Mononuclear cell (primary cell): ENCODE measurements around the gene SNX13. TPM values are rescaled to one million over a fixed set of nuclear protein-coding genes. Genes with fewer than 3 reads are reported as not detected.
A peak's percentile ranks its signal among the peaks of the same experiment; 100 is the strongest.

ENCODE experiments used
- H3K27me3 ChIP-seq: 2 replicates; pipeline ENCODE4 v1.6.0; 2011; ENCODE audit warnings: low read length, control low read depth; ENCODE audit not compliant: insufficient read depth
- H3K4me1 ChIP-seq: 2 replicates; pipeline ENCODE4 v1.5.1; 2011; ENCODE audit warnings: mild to moderate bottlenecking, low read length, control low read depth; ENCODE audit not compliant: insufficient read depth
- H3K4me3 ChIP-seq: 2 replicates; pipeline ENCODE4 v1.5.1; 2011; ENCODE audit warnings: mild to moderate bottlenecking, low read length, moderate library complexity
- H3K9me3 ChIP-seq: 2 replicates; pipeline ENCODE4 v1.5.1; 2011; ENCODE audit warnings: low read depth, mild to moderate bottlenecking, control low read depth, low read length
- total RNA-seq: library from RNA; depleted of rRNA; stranded (reverse); fragments of >200 nt; gene quantifications from one replicate; pipeline ENCODE4 v1.2.3, GENCODE V29; 2012

SNX13 gene
- total RNA-seq, 1 donor = 57.2 TPM

- no peaks in the 10 kb centered on the region for H3K27me3 ChIP-seq
- H3K4me3 ChIP-seq = no peak overlapping the region
- H3K4me1 ChIP-seq = no peaks in the 10 kb centered on the region
- H3K9me3 ChIP-seq = no peaks in the 10 kb centered on the region
Observed at GRCh38 chr7:17962652-17963051, 22.4 kb upstream of the SNX13 start.

GRCh38 chr7:17957871-17958270 lies 17.6 kb upstream of the SNX13 start:
- Histone ChIP-seq H3K4me3 (no peak overlapping the region), H3K9me3 (no peaks in the 10 kb centered on the region), H3K27me3 (no peaks in the 10 kb centered on the region), H3K4me1 (no peaks in the 10 kb centered on the region)

- Histone ChIP-seq H3K27me3 (no peaks in the 10 kb centered on the region), H3K9me3 (no peaks in the 10 kb centered on the region), H3K4me1 (no peaks in the 10 kb centered on the region), H3K4me3 (no peak overlapping the region)
Observed at GRCh38 chr7:17952387-17952786, 12.1 kb upstream of the SNX13 start.

- Histone ChIP-seq H3K9me3 (no peaks in the 10 kb centered on the region), H3K4me1 (no peaks in the 10 kb centered on the region), H3K27me3 (no peaks in the 10 kb centered on the region), H3K4me3 (no peak overlapping the region)
Observed at GRCh38 chr7:17951742-17952254, 11.5 kb upstream of the SNX13 start.

- H3K4me1 ChIP-seq = no peaks in the 10 kb centered on the region
- no peaks in the 10 kb centered on the region for H3K9me3 ChIP-seq
- H3K27me3 ChIP-seq = no peaks in the 10 kb centered on the region
- H3K4me3 ChIP-seq = no peak overlapping the region
Observed at GRCh38 chr7:17948526-17949238, 8.4 kb upstream of the SNX13 start.

- no peaks in the 10 kb centered on the region for H3K9me3 ChIP-seq
- H3K4me1 ChIP-seq = no peaks in the 10 kb centered on the region
- H3K27me3 ChIP-seq = no peaks in the 10 kb centered on the region
- H3K4me3 ChIP-seq = no peak overlapping the region
Observed at GRCh38 chr7:17947620-17948019, 7.3 kb upstream of the SNX13 start.

- no peak overlapping the region for H3K4me3 ChIP-seq
Observed at GRCh38 chr7:17946591-17946990, 6.3 kb upstream of the SNX13 start.

GRCh38 chr7:17944720-17945119 lies 4.4 kb upstream of the SNX13 start:
- no peaks in the 10 kb centered on the region for H3K9me3 ChIP-seq
- H3K4me3 ChIP-seq = no peak overlapping the region
- peaks cover 5% of the 10 kb centered on the region for H3K4me1 ChIP-seq
- no peaks in the 10 kb centered on the region for H3K27me3 ChIP-seq

More at GRCh38 chr7:17946591-17946990, 6.3 kb upstream of the SNX13 start:
- Histone ChIP-seq H3K4me1 (no peaks in the 10 kb centered on the region), H3K27me3 (no peaks in the 10 kb centered on the region), H3K9me3 (no peaks in the 10 kb centered on the region)

GRCh38 chr7:17943006-17943405 lies 2.7 kb upstream of the SNX13 start:
- H3K4me1 ChIP-seq = peaks cover 18% of the 10 kb centered on the region
- no peaks in the 10 kb centered on the region for H3K27me3 ChIP-seq
- no peaks in the 10 kb centered on the region for H3K9me3 ChIP-seq
- H3K4me3 ChIP-seq = no peak overlapping the region

- Histone ChIP-seq H3K27me3 (no peaks in the 10 kb centered on the region), H3K4me1 (peaks cover 25% of the 10 kb centered on the region), H3K9me3 (no peaks in the 10 kb centered on the region), H3K4me3 (no peak overlapping the region)
Observed at GRCh38 chr7:17942231-17942630, 1.9 kb upstream of the SNX13 start.

- no peaks in the 10 kb centered on the region for H3K27me3 ChIP-seq
- H3K4me1 ChIP-seq = peaks cover 26% of the 10 kb centered on the region
- H3K4me3 ChIP-seq = peak overlapping the region; percentile 85
- H3K9me3 ChIP-seq = no peaks in the 10 kb centered on the region
Observed at GRCh38 chr7:17940951-17941431, 697 bp upstream of the SNX13 start.

- no peaks in the 10 kb centered on the region for H3K27me3 ChIP-seq
- H3K9me3 ChIP-seq = no peaks in the 10 kb centered on the region
- H3K4me3 ChIP-seq = peak overlapping the region; percentile 85
- H3K4me1 ChIP-seq = peaks cover 31% of the 10 kb centered on the region
Observed at GRCh38 chr7:17939606-17940301, 540 bp downstream of the SNX13 start.

GRCh38 chr7:17939211-17939605 lies 1.1 kb downstream of the SNX13 start:
- peaks cover 37% of the 10 kb centered on the region for H3K4me1 ChIP-seq
- H3K9me3 ChIP-seq = no peaks in the 10 kb centered on the region
- H3K4me3 ChIP-seq = peak overlapping the region; percentile 85
- H3K27me3 ChIP-seq = no peaks in the 10 kb centered on the region

GRCh38 chr7:17937506-17938120 lies 2.7 kb downstream of the SNX13 start:
- H3K9me3 ChIP-seq = no peaks in the 10 kb centered on the region
- H3K4me1 ChIP-seq = peaks cover 43% of the 10 kb centered on the region
- H3K27me3 ChIP-seq = no peaks in the 10 kb centered on the region
- H3K4me3 ChIP-seq = no peak overlapping the region

GRCh38 chr7:17936321-17936720 lies 4.0 kb downstream of the SNX13 start:
- no peaks in the 10 kb centered on the region for H3K9me3 ChIP-seq
- H3K27me3 ChIP-seq = no peaks in the 10 kb centered on the region
- H3K4me1 ChIP-seq = peaks cover 43% of the 10 kb centered on the region
- H3K4me3 ChIP-seq = no peak overlapping the region
